ENCODE measurements around the gene CDNF.
"Not testable (repeated sequence)": the region's sequence is repeated elsewhere in the genome, so short reads cannot be mapped to it uniquely, and the experiment has no call there.

The CDNF gene

GRCh38 chr10:14837757-14838581 is at the start of gene CDNF, which contains the start of the genes HSPA14 and MSANTD7:
Gene CDNF, minus strand, starts transcription at chr10:14838037. Its CDS starts 91 bp downstream, at chr10:14837946.
Gene HSPA14, plus strand, starts transcription at chr10:14838306. Its CDS starts 97 bp downstream, at chr10:14838403.
Gene MSANTD7, plus strand, starts transcription at chr10:14838306. Its CDS starts 3,979 bp downstream, at chr10:14842285.
- peak; percentile 99 for DNase-seq (ENCODE audit: low read depth)

GRCh38 chr10:14884082-14884481 is 46.2 kb upstream of the CDNF start:
- no peak for DNase-seq (ENCODE audit: low read depth)

- no peak for DNase-seq (ENCODE audit: low read depth)
Observed at GRCh38 chr10:14880229-14880628, 42.4 kb upstream of the CDNF start.

- DNase-seq (ENCODE audit: low read depth), result no peak
Observed at GRCh38 chr10:14879928-14880193, 42.0 kb upstream of the CDNF start.

GRCh38 chr10:14879124-14879927 is 41.5 kb upstream of the CDNF start:
- DNase-seq (ENCODE audit: low read depth), result peak; percentile 8

GRCh38 chr10:14878266-14879123 is 40.7 kb upstream of the CDNF start, which contains the start of gene SUV39H2:
Gene SUV39H2, plus strand, starts transcription at chr10:14878866. Its CDS starts 23 bp downstream, at chr10:14878889.
- peak; percentile 91 for DNase-seq (ENCODE audit: low read depth)

GRCh38 chr10:14876764-14877163 is 38.9 kb upstream of the CDNF start:
- no peak for DNase-seq (ENCODE audit: low read depth)

GRCh38 chr10:14875941-14876340 is 38.1 kb upstream of the CDNF start:
- no peak for DNase-seq (ENCODE audit: low read depth)

- DNase-seq (ENCODE audit: low read depth), result no peak
Observed at GRCh38 chr10:14873090-14873760, 35.4 kb upstream of the CDNF start.

GRCh38 chr10:14864871-14865270 is 27.0 kb upstream of the CDNF start:
- not testable (repeated sequence) for DNase-seq (ENCODE audit: low read depth)

GRCh38 chr10:14864466-14864865 is 26.6 kb upstream of the CDNF start:
- not testable (repeated sequence) for DNase-seq (ENCODE audit: low read depth)

GRCh38 chr10:14860791-14861190 is 23.0 kb upstream of the CDNF start:
- no peak for DNase-seq (ENCODE audit: low read depth)

GRCh38 chr10:14859775-14860174 is 21.9 kb upstream of the CDNF start:
- no peak for DNase-seq (ENCODE audit: low read depth)

- no peak for DNase-seq (ENCODE audit: low read depth)
Observed at GRCh38 chr10:14859043-14859442, 21.2 kb upstream of the CDNF start.

- no peak for DNase-seq (ENCODE audit: low read depth)
Observed at GRCh38 chr10:14858338-14858960, 20.6 kb upstream of the CDNF start.

GRCh38 chr10:14855453-14855852 is 17.6 kb upstream of the CDNF start:
- DNase-seq (ENCODE audit: low read depth), result no peak

GRCh38 chr10:14852236-14852635 is 14.4 kb upstream of the CDNF start:
- DNase-seq (ENCODE audit: low read depth), result no peak

GRCh38 chr10:14844948-14845347 is 7.1 kb upstream of the CDNF start:
- DNase-seq (ENCODE audit: low read depth), result no peak

GRCh38 chr10:14843327-14843988 is 5.6 kb upstream of the CDNF start:
- DNase-seq (ENCODE audit: low read depth), result no peak

- no peak for DNase-seq (ENCODE audit: low read depth)
Observed at GRCh38 chr10:14840178-14840577, 2.3 kb upstream of the CDNF start.

GRCh38 chr10:14839305-14839695 is 1.5 kb upstream of the CDNF start:
- DNase-seq (ENCODE audit: low read depth), result no peak

Data from activated T-helper 9 cell treated with anti-CD3 and anti-CD28 coated beads, Interleukin-2, amount 50 U/mL, for 16 hours (primary cell).